ENCODE measurements around the gene MFNG. TPM values are rescaled to one million over a fixed set of nuclear protein-coding genes. Genes with fewer than 3 reads are reported as not detected.

The MFNG gene
- total RNA-seq, 4 donors from 2014 or later: 7.5 to 23.1 (median 18.5) TPM

GRCh38 chr22:37480387-37481346, 5.5 kb downstream of the MFNG start:
- H3K27me3 ChIP-seq: peaks cover 0 to 96% (median 0%) of the 10 kb centered on the region in 4 donors
- peaks cover 6 to 12% (median 11%) of the 10 kb centered on the region in 4 donors for H3K4me1 ChIP-seq
- H3K27ac ChIP-seq (replicated peaks in 1 of 4): no peak overlapping the region
- DNase-seq (ENCODE audit: extremely low spot score): no peak
- intact Hi-C loops (cut with DNase I): no loop called here
- no peaks in the 10 kb centered on the region for H3K9me3 ChIP-seq
- H3K36me3 ChIP-seq: peaks cover 0 to 37% (median 10%) of the 10 kb centered on the region in 4 donors
- 95% methylated on average over 9 of the region's 17 CpGs for WGBS
- H3K4me3 ChIP-seq: no peak overlapping the region
- no peak for TF ChIP-seq CTCF (IDR thresholded peaks at IDR 0.05)
- TF ChIP-seq POLR2AphosphoS5 (IDR thresholded peaks at IDR 0.05): no peak
- TF ChIP-seq POLR2A (IDR thresholded peaks at IDR 0.05; ENCODE audit: low read depth): no peak
- TF ChIP-seq EP300 (IDR thresholded peaks at IDR 0.05): no peak

GRCh38 chr22:37479196-37479595, 7.0 kb downstream of the MFNG start:
- H3K9me3 ChIP-seq: no peaks in the 10 kb centered on the region
- H3K27me3 ChIP-seq: peaks cover 0 to 96% (median 0%) of the 10 kb centered on the region in 4 donors
- peaks cover 6 to 12% (median 10%) of the 10 kb centered on the region in 4 donors for H3K4me1 ChIP-seq
- no peak for TF ChIP-seq EP300 (IDR thresholded peaks at IDR 0.05)
- TF ChIP-seq CTCF (IDR thresholded peaks at IDR 0.05): no peak
- TF ChIP-seq POLR2A (IDR thresholded peaks at IDR 0.05; ENCODE audit: low read depth): no peak
- TF ChIP-seq POLR2AphosphoS5 (IDR thresholded peaks at IDR 0.05): no peak
- no peak for DNase-seq (ENCODE audit: extremely low spot score)
- 89% methylated on average over 3 of the region's 15 CpGs for WGBS
- H3K4me3 ChIP-seq: no peak overlapping the region
- no peak overlapping the region for H3K27ac ChIP-seq (replicated peaks in 1 of 4)
- intact Hi-C loops (cut with DNase I): no loop called here
- peaks cover 0 to 48% (median 12%) of the 10 kb centered on the region in 4 donors for H3K36me3 ChIP-seq

GRCh38 chr22:37476389-37477329, 9.5 kb downstream of the MFNG start:
- Histone ChIP-seq H3K36me3 (peaks cover 0 to 63% (median 12%) of the 10 kb centered on the region in 4 donors), H3K27me3 (peaks cover 0 to 96% (median 0%) of the 10 kb centered on the region in 4 donors), H3K27ac (replicated peaks in 1 of 4) (no peak overlapping the region), H3K4me1 (no peaks in the 10 kb centered on the region), H3K9me3 (no peaks in the 10 kb centered on the region), H3K4me3 (no peak overlapping the region)
- no peak for DNase-seq (ENCODE audit: extremely low spot score)
- TF ChIP-seq POLR2AphosphoS5 (IDR thresholded peaks at IDR 0.05) (no peak), EP300 (IDR thresholded peaks at IDR 0.05) (no peak), POLR2A (IDR thresholded peaks at IDR 0.05; ENCODE audit: low read depth) (no peak), CTCF (IDR thresholded peaks at IDR 0.05) (no peak)
- intact Hi-C loops (cut with DNase I): no loop called here
- WGBS: 78% methylated on average over 5 of the region's 14 CpGs

- no peak for DNase-seq (ENCODE audit: extremely low spot score)
- TF ChIP-seq POLR2A (IDR thresholded peaks at IDR 0.05; ENCODE audit: low read depth) (no peak), EP300 (IDR thresholded peaks at IDR 0.05) (no peak), POLR2AphosphoS5 (IDR thresholded peaks at IDR 0.05) (no peak), CTCF (IDR thresholded peaks at IDR 0.05) (no peak)
- Histone ChIP-seq H3K36me3 (peaks cover 0 to 58% (median 12%) of the 10 kb centered on the region in 4 donors), H3K27ac (replicated peaks in 1 of 4) (no peak overlapping the region), H3K27me3 (peaks cover 0 to 94% (median 0%) of the 10 kb centered on the region in 4 donors), H3K4me3 (no peak overlapping the region), H3K9me3 (no peaks in the 10 kb centered on the region), H3K4me1 (no peaks in the 10 kb centered on the region)
- 77% methylated on average over 9 of the region's 11 CpGs for WGBS
- intact Hi-C loops (cut with DNase I): no loop called here
Observed at GRCh38 chr22:37474447-37475090, 11.6 kb downstream of the MFNG start.
